GM12878 (cell line): ENCODE results near the gene UHRF1. TPM values are rescaled to one million over a fixed set of nuclear protein-coding genes. Genes with fewer than 3 reads are reported as not detected.

Experiments used
- ATAC-seq: fragments of 200-7000 bp; cut with Tn5 transposase; 3 replicates; pipeline ENCODE4 v1.9.1; 2020; ENCODE audit warnings: mild to moderate bottlenecking, moderate library complexity
- BruUV-seq: library from RNA; stranded (reverse); fragments of 400-500 nt; replicated peaks from 2 replicates; lab custom pipeline; 2021; lab: Mats Ljungman, UMichigan
- CTCF ChIA-PET: fragments of 300-600 bp; sonication (Branson Sonifier 250); formaldehyde crosslinking; extraction: SDS; loops from one replicate; lab custom pipeline; 2021; ENCODE audit warnings: inconsistent platforms; lab: Yijun Ruan, JAX
- POLR2A ChIA-PET: fragments of 350-600 bp; formaldehyde crosslinking; extraction: SDS; loops from one replicate; lab custom pipeline; 2021; ENCODE audit warnings: inconsistent platforms; lab: Charles Lee
- RAD21 ChIA-PET: fragments of 300-600 bp; sonication (Branson Sonifier 250); formaldehyde crosslinking; loops from one replicate; lab custom pipeline; 2023; ENCODE audit warnings: antibody characterized with exemption; ENCODE audit not compliant: unreplicated experiment; lab: Charles Lee
- SMC1A ChIA-PET: fragments of 300-600 bp; sonication (Branson Sonifier 250); formaldehyde crosslinking; loops from one replicate; lab custom pipeline; 2023; ENCODE audit not compliant: unreplicated experiment, uncharacterized antibody; lab: Charles Lee
- DNase-seq: peaks from one replicate; pipeline ENCODE4 v3.0.0-alpha.2; 2011; ENCODE audit warnings: low read depth, low spot score
- FAIRE-seq: peaks from 3 replicates; lab custom pipeline; 2011; peaks lifted over from hg19 to GRCh38; lab: Jason Lieb, UNC
- H2AFZ ChIP-seq: 2 replicates; pipeline ENCODE4 v1.6.0; 2011; ENCODE audit warnings: low read depth, low read length, control low read depth; ENCODE audit not compliant: control insufficient read depth
- H3K27ac ChIP-seq: 2 replicates; pipeline ENCODE4 v1.5.1; 2011; ENCODE audit warnings: control low read depth; ENCODE audit not compliant: control insufficient read depth, insufficient read depth
- H3K27me3 ChIP-seq, 2 experiments: replicated peaks in 1 of 2; 2 replicates each; pipeline versions ENCODE4 v1.6.0 to v1.6.1; 2011; ENCODE audit warnings: low read length in 1 of 2; ENCODE audit not compliant: control insufficient read depth in 2 of 2, insufficient read depth in 2 of 2
- H3K36me3 ChIP-seq, 2 experiments: 2 replicates each; pipeline ENCODE4 v1.5.1; 2011; ENCODE audit warnings: low read length in 1 of 2; ENCODE audit not compliant: control insufficient read depth in 2 of 2, insufficient read depth in 2 of 2
- H3K4me1 ChIP-seq: 2 replicates; pipeline ENCODE4 v1.6.1; 2011; ENCODE audit warnings: mild to moderate bottlenecking, low read length, moderate library complexity, mixed read lengths; ENCODE audit not compliant: control insufficient read depth, insufficient read depth
- H3K4me2 ChIP-seq: 2 replicates; pipeline ENCODE4 v1.6.0; 2011; ENCODE audit warnings: control low read depth; ENCODE audit not compliant: control insufficient read depth, insufficient read depth
- H3K4me3 ChIP-seq: fragments of 200-600 bp; sonication (generic); 2 replicates; pipeline ENCODE4 v1.5.1; 2016
- H3K79me2 ChIP-seq: 2 replicates; pipeline ENCODE4 v1.6.0; 2011; ENCODE audit warnings: low read length; ENCODE audit not compliant: control insufficient read depth, insufficient read depth
- H3K9ac ChIP-seq: 2 replicates; pipeline ENCODE4 v1.8.0; 2011; ENCODE audit warnings: low read length, control low read depth, mixed read lengths; ENCODE audit not compliant: control insufficient read depth, insufficient read depth
- H3K9me3 ChIP-seq: replicated peaks from 3 replicates; pipeline ENCODE4 v1.5.1; 2011; ENCODE audit warnings: mild to moderate bottlenecking, low read length; ENCODE audit not compliant: control insufficient read depth, insufficient read depth
- H4K20me1 ChIP-seq: 2 replicates; pipeline ENCODE4 v1.6.0; 2011; ENCODE audit not compliant: control insufficient read depth, insufficient read depth
- FOXM1 ChIP-seq: IDR thresholded peaks from 2 replicates; pipeline ENCODE4 v1.6.1; 2012; ENCODE audit warnings: low read depth, mild to moderate bottlenecking, inconsistent platforms, low read length, moderate library complexity
- IRF4 ChIP-seq: IDR thresholded peaks from 2 replicates; pipeline ENCODE4 v1.6.1; 2011; ENCODE audit warnings: low read depth, low read length
- JUND ChIP-seq: IDR thresholded peaks from 2 replicates; pipeline ENCODE4 v1.6.1; 2012; ENCODE audit warnings: low read depth, mild to moderate bottlenecking, low read length, improper control_type of control experiment, moderate library complexity
- MXI1 ChIP-seq: fragments of 150-350 bp; IDR thresholded peaks from 2 replicates; pipeline ENCODE4 v1.6.1; 2011; ENCODE audit warnings: low read depth, mild to moderate bottlenecking, inconsistent platforms, low read length, improper control_type of control experiment
- MYC ChIP-seq: IDR thresholded peaks from 2 replicates; pipeline ENCODE4 v1.6.1; 2011; ENCODE audit warnings: mild to moderate bottlenecking, low read length, moderate library complexity, inconsistent platforms; ENCODE audit not compliant: insufficient read depth, insufficient replicate concordance, insufficient read length, severe bottlenecking
- NR2C2 ChIP-seq: IDR thresholded peaks from 2 replicates; pipeline ENCODE4 v1.6.1; 2011; ENCODE audit warnings: borderline replicate concordance, low read depth; ENCODE audit not compliant: control insufficient read depth, insufficient read length
- RFX5 ChIP-seq: IDR thresholded peaks from 2 replicates; pipeline ENCODE4 v1.6.1; 2011; ENCODE audit warnings: low read depth, low read length, improper control_type of control experiment
- RUNX3 ChIP-seq: IDR thresholded peaks from 2 replicates; pipeline ENCODE4 v1.6.1; 2012; ENCODE audit warnings: low read length, inconsistent platforms
- STAT1 ChIP-seq: fragments of 450-650 bp; conservative IDR thresholded peaks from 2 replicates; pipeline ENCODE4 v1.6.1; 2014; ENCODE audit warnings: antibody characterized with exemption, mild to moderate bottlenecking
- TCF12 ChIP-seq: IDR thresholded peaks from 2 replicates; pipeline ENCODE4 v1.6.1; 2011; ENCODE audit warnings: low read depth, mild to moderate bottlenecking, low read length
- ZNF622 ChIP-seq: fragments of 450-650 bp; IDR thresholded peaks from 2 replicates; pipeline ENCODE4 v1.6.1; 2017; ENCODE audit warnings: mild to moderate bottlenecking, inconsistent platforms
- WGBS: methylation state at CpG from one replicate; pipeline ENCODE4 v1.1.6; 2016; ENCODE audit warnings: low lambda C conversion rate; ENCODE audit not compliant: insufficient replicate concordance, insufficient coverage; ENCODE audit errors: missing lambda C conversion rate; 5-methylcytosine and 5-hydroxymethylcytosine counted together
- in situ Hi-C: fragments of 300-500 bp; cut with MboI; formaldehyde crosslinking; loops from 9 replicates; pipeline ENCODE4 v1.14.3; 2018; ENCODE audit warnings: mixed read lengths
- intact Hi-C: fragments of 100-400 bp; cut with micrococcal nuclease; formaldehyde crosslinking; loops from one replicate; pipeline ENCODE4 v1.14.2; 2022; ENCODE audit not compliant: unreplicated experiment
- polyA plus RNA-seq, 11 experiments: library from polyadenylated mRNA; depleted of rRNA in 4 of 11; unstranded in 6 of 11; stranded (reverse) in 5 of 11; fragments of >200 nt; fragmentation: Nextera tagmentation in 4 of 11; fragmentation: Illumina TruSeq in 1 of 11; extraction: Ambion mirVana in 4 of 11; extraction: Trizol in 1 of 11; gene quantifications; 1 replicate in 1 of 11; 2 replicates in 10 of 11; pipeline versions ENCODE4 v1.2.1 to v1.2.3, GENCODE V29; 2011 to 2016; ENCODE audit warnings: inconsistent platforms in 2 of 11, missing spikeins in 2 of 11, low read depth in 1 of 11
- total RNA-seq, 4 experiments: library from RNA; depleted of rRNA in 3 of 4; stranded (reverse); fragments of >200 nt in 3 of 4; fragmentation: Illumina TruSeq in 1 of 4; extraction: Trizol in 1 of 4; gene quantifications; 2 replicates each; pipeline versions ENCODE4 v1.2.1 to v1.2.3, GENCODE V29; 2013 to 2021
- TF ChIP-seq, protein P1 (sequence below): fragments of 450-650 bp; IDR thresholded peaks from 2 replicates; pipeline ENCODE4 v1.6.1; 2017; ENCODE audit warnings: mild to moderate bottlenecking, low read depth, inconsistent platforms; ENCODE audit not compliant: poor library complexity, severe bottlenecking
- TF ChIP-seq, protein P2 (sequence below): fragments of 450-650 bp; IDR thresholded peaks from 2 replicates; pipeline ENCODE4 v1.6.1; 2017; ENCODE audit warnings: borderline replicate concordance
- TF ChIP-seq, protein P3 (sequence below): IDR thresholded peaks from 2 replicates; pipeline ENCODE4 v1.6.1; 2011; ENCODE audit warnings: low read depth, mild to moderate bottlenecking, low read length, moderate library complexity, borderline replicate concordance; ENCODE audit errors: extremely low read depth

The UHRF1 gene
- total and polyA plus RNA-seq, 10 of the 15 experiments (the other 5 are each of a cell fraction or from before 2014, with no cell fraction given), result 13.0 to 109 (median 37.7) TPM

DNA sequence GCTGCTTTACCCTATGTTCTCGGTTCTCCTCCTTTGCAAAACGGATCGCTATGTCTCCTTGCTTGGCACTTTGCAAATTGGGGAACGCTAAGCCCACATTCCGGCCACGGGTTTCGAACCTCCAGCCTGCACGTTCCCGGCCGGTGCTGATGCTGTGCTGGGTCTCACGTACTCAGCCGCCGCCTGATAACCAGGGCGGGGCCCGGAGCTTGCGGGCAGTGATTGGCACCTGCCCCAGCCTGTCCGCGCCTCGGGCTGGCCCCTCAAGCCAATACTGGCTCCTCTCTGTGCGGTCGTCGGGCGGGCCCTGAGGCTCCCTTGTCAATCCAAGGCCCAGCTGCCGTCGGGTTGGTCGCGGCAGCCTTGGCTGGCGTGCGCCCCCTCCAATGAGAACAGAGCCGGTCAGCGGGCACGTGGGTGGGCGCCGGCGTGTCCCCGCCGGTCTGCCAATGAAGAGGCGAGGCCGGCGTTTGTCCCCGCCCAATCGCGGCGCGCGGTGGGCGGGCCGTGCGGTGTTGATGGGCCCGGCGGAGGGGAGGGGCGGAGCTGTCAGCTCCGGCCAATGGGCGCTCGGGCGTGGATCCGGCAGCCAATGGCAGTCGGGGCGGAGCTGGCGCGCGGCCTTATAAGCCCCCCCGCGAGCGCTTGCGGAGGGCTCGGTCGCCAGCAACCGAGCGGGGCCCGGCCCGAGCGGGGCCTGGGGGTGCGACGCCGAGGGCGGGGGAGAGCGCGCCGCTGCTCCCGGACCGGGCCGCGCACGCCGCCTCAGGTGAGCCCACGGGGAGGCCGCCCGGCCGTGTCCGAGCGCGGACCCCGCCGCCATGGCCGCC lies 59.4 kb downstream of the UHRF1 start, which contains the start of gene KDM4B:
KDM4B (plus strand) TSS at position 652 of the 830 bp plus-strand sequence. CDS start 63,778 bp downstream, outside the sequence.
- ATAC-seq (peak; percentile 97), DNase-seq (peak; percentile 96), FAIRE-seq (peak; percentile 88)
- ChIA-PET POLR2A (interaction anchor here (0.5 to 1.9 kb wide), 13 partner anchors 52 to 654 kb away, joined by 3 to 7 read pairs (median 4); partner anchors contain the start of genes FEM1A, PLIN3, SAFB and SAFB2), RAD21 (interaction anchor here (0.5 to 1.8 kb wide), 11 partner anchors 14 to 177 kb away, joined by 3 to 7 read pairs (median 5); partner anchors contain the start of genes FEM1A and PLIN3), SMC1A (interaction anchor here (0.6 to 1.4 kb wide), 2 partner anchors 62 to 367 kb away, joined by 3 to 4 read pairs; no protein-coding TSS in a partner anchor), CTCF (interaction anchor here (0.6 to 3.0 kb wide), 9 partner anchors 56 to 721 kb away, joined by 3 to 14 read pairs (median 5); partner anchors contain the start of genes FEM1A and RPL36)
- 1% methylated on average over 73 of the region's 96 CpGs for WGBS
- Histone ChIP-seq H3K4me1 (peaks cover 12% of the 10 kb centered on the region), H4K20me1 (peaks cover 7% of the 10 kb centered on the region), H3K4me3 (peak within 1 kb of the TSS; percentile 95), H3K9me3 (no peaks in the 10 kb centered on the region), H3K9ac (peak within 1 kb of the TSS; percentile 75), H3K4me2 (peak within 1 kb of the TSS; percentile 95), H3K36me3 (peaks cover 0 to 2% of the 10 kb centered on the region in 2 experiments; a peak in 2 of 4 replicates), H3K27me3 (no peaks in the 10 kb centered on the region), H2AFZ (peak within 1 kb of the TSS; percentile 58), H3K79me2 (peaks cover 43% of the 10 kb centered on the region), H3K27ac (peak within 1 kb of the TSS; percentile 67)
- in situ Hi-C loops, result no loop called here
- intact Hi-C loops, result loop anchor here (2.0 to 10.0 kb wide), 2 partner anchors 58 to 104 kb away; partner anchors contain the start of gene PLIN3
- BruUV-seq, result no TSS peak
- TF ChIP-seq, protein P1, sequence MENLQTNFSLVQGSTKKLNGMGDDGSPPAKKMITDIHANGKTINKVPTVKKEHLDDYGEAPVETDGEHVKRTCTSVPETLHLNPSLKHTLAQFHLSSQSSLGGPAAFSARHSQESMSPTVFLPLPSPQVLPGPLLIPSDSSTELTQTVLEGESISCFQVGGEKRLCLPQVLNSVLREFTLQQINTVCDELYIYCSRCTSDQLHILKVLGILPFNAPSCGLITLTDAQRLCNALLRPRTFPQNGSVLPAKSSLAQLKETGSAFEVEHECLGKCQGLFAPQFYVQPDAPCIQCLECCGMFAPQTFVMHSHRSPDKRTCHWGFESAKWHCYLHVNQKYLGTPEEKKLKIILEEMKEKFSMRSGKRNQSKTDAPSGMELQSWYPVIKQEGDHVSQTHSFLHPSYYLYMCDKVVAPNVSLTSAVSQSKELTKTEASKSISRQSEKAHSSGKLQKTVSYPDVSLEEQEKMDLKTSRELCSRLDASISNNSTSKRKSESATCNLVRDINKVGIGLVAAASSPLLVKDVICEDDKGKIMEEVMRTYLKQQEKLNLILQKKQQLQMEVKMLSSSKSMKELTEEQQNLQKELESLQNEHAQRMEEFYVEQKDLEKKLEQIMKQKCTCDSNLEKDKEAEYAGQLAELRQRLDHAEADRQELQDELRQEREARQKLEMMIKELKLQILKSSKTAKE, result no peak
- TF ChIP-seq, protein P2, sequence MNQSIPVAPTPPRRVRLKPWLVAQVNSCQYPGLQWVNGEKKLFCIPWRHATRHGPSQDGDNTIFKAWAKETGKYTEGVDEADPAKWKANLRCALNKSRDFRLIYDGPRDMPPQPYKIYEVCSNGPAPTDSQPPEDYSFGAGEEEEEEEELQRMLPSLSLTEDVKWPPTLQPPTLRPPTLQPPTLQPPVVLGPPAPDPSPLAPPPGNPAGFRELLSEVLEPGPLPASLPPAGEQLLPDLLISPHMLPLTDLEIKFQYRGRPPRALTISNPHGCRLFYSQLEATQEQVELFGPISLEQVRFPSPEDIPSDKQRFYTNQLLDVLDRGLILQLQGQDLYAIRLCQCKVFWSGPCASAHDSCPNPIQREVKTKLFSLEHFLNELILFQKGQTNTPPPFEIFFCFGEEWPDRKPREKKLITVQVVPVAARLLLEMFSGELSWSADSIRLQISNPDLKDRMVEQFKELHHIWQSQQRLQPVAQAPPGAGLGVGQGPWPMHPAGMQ, result no peak
- TF ChIP-seq RFX5 (peak; percentile 83), IRF4 (no peak), FOXM1 (no peak), MXI1 (peak; percentile 35; the same call in 1 of the 2 replicates), NR2C2 (no peak), TCF12 (peak; percentile 46; the same call in 1 of the 2 replicates), MYC (no peak), RUNX3 (peak; percentile 60), STAT1 (0 out of 2 replicates have a peak, but pooled peaks have one; percentile 16), ZNF622 (no peak), JUND (no peak)
- TF ChIP-seq, protein P3, sequence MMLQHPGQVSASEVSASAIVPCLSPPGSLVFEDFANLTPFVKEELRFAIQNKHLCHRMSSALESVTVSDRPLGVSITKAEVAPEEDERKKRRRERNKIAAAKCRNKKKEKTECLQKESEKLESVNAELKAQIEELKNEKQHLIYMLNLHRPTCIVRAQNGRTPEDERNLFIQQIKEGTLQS, result peak; percentile 49; the same call in 1 of the 2 replicates
